Right kidney (tissue), 1 donor: Measurements from ENCODE around the gene CPLX4.

Experiments used
- DNase-seq: peaks from one replicate; pipeline ENCODE4 v3.0.0-alpha.2; 2016

Gene CPLX4

DNA sequence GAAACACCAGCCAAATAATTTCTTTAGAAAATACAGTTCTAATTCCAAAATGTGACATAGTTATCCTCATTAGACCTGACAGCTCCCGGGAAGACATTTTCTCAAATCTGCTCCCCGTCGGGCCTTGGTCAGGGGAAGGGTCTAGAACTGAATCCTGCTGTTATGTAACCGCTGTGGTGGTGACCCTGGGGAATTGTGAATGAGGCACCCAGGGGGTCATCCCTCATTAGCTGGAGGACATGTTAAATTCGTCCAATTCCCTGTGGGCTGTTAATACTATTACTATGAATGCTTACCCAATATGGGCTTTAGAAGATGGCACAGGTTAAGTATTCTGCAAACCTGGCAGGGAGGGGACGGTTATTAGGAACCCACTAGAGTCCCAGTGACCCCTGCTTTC, 11.8 kb downstream of the CPLX4 start:
- DNase-seq = no peak

DNA sequence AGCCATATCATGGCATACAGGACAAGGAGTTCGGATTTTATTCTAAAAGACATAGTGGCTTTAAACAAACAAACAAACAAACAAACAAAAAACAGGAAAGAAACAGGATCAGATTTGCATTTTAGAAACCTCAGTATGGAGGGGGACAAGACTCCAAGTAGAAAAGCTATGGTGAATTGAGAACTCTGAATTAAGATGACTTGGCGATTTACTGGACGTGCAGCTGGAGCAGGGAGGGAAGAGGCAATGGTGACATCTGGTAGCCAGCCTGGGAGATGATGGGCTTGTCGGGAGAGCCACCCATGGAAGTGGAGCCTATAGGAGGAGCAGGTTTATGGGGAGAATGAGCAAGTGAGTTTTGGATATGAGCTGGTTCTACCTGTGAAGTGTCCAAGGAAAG, 13.2 kb downstream of the CPLX4 start:
- DNase-seq = no peak

DNA sequence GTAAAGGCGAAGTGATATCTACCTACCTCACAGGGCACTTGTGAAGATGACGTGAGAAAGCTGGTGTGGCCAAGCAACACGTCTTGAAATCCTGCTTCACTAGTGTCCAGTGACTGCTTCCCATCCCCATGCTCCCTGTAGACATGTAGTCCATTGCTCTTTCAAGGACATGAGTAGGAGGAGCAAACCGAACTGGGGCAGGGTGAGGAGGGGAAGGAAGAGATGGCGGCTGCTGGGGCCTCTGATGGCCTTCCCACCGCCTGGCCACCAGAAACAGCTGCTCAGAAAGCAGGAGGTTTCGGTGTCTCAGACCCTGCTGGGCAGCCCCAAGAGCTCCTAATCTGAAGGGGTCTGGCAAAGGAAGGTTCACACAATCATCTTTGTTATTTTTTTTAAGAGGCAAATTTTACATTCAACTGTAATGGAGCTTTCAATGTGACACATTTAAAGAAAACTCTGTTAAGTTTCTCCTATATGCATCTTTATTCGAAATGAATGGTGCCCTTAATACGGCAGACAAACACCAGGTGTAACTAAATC, 14.7 kb downstream of the CPLX4 start:
- DNase-seq = no peak

DNA sequence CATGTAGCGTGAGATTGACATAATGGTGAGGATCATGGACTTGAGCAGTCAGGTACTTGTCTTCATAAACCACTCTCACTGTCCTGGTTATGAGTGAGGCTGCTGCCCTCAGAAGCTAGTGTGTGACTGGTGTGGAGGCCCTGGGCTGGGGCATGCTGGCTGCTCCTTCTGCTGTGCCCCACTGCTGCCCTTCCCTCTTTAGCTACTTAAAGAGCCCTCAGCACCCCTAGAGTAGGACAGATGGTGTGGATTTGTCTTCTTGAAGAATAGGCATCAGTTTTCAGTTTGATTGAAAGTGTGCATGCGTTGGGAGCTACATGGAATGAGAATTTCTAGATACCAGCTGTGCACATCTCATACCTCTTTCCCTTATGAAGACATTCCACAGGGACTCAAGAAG, 15.4 kb downstream of the CPLX4 start:
- no peak for DNase-seq

DNA sequence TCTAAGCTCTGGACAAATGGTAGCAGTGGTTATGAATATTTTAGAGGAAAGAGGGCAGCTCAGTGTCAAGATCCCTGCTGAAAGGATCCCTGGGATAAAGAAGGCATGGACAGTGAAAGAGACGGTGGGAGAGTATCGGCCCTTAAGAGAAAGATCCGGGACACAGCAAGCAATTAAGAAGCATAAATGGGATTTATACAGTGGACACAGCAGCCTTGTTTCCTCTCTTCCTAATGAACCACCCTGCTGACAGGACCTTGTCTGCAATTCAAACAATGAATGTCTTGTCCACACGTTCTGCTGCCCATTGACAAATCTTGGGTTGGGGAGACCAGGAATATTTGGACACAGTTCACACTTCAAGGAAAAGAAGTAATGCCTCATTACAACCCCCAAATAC, 16.5 kb downstream of the CPLX4 start:
- DNase-seq = no peak

DNA sequence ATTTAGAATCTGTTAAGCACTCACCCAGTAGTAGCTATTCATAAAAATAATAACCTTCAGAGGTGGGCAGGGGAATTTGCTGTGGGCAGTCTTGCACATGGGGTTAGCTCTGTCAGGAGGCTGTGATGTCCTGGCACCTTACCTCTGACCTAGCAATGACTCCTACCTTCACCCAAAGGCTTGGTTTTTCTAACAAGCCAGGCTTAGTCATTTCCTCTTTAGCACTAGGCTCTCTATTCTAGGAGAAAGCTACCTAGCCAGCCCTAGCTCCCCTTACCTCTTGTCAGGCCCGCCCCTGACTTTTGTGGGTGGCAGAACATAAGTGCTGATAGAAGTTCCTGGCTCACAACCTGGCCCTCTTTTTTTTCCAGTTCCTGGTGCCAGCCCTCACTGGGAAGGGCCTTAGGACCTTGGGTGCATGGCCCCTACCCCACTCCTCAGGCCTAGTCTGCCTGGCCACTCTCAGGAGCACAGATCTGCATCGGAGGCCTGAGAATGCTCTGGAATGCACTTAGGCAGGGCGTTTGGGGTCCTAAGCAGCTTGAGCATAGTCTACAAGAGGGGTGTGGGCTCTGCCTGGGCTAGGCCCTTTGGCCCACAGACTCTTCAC, 17.7 kb downstream of the CPLX4 start:
- DNase-seq = no peak

DNA sequence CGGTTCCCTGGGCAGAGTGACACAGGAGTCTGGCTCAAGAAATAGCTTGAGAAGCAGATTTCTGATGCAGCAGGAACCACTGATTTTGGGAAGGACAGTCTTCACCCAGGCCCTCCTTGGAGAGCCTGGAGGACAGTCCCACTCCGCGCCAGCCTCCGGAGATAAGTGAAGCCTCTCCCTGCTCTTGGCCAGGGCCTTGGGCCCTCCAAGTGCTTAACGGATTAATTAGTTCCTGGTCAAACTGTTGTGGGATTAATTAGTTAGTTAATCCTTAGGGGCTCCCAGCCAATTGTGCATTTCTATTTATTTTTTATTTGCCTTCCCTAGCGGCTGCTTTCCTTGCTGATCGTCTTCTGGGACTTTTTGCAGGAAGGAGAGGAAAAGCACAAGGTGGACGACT, 19.6 kb downstream of the CPLX4 start:
- DNase-seq = no peak

DNA sequence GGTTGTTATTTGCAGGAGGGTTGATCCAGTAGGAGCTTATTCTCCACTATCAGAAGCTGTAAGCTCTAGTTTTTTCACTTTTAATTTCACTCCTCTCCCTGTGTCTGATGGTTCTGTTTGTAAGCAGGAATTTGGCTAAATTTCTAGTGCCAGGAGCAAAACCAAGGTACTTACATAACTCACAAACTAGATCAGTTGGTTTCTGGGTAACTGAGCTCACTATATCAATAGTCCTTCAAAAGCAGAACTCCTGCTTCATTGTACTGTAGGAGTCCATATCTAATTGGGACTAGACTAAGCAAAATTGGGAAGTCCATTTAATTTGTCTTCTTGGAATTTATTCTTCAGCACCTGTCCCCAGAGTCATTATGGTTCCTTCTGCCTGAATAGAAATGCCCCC, 25.1 kb downstream of the CPLX4 start:
- no peak for DNase-seq

DNA sequence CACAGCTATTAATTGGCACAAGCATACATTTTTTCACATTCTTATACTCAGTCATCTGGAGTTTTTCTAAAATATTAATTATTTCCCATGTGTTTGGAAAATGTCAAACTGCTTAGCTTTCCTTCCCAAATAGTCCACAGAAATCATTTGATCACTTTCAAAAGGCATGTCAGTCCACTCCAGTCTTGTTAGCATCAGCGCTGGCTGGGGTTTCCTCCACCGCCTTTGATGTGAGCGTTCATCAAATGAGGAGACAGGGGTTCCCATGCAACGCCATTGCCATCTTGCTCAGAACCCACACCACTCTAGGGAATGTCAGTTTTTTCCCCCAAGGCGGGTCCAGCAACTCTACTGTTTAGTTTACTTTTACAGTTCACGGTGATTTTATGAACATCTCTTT, 32.1 kb downstream of the CPLX4 start:
- DNase-seq = no peak

DNA sequence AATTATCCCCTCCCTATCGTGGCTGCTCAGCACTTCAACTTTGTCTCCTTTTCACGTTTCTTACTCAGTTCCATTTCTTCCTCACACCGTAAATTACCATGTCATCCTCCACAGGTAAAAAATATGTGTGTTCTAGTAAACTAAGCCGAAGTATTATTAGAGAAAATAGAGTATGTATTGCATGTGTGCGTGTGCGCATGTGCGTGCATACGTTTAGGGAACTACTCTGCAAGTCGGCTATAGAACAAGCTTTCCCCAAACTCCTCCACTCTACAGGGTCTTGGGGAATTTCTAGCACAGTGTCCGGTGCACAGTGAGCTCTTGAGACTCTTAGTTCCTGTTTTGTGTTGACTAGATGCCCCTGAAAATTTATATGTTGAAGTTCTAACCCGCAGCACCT, 36.1 kb downstream of the CPLX4 start:
- no peak for DNase-seq

DNA sequence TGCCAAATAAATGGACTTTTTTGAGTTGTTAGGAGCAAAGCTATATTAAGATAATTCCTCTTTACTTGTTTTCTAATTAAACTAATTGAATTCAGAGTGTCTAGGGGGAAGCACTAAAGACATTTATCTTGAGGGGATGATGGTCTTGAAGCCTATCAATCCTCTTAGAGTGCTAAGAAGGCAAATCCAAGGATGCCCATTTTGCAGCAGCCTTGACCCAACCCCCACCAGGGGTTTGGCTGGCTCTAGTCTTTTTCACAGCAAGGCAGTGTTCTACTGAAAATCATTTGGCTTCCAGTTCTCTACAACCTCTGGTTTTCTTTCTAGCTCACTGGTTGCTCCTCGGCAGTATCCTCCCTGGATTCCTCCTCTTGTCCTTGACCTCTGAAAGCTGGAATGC, 38.7 kb downstream of the CPLX4 start:
- no peak for DNase-seq

DNA sequence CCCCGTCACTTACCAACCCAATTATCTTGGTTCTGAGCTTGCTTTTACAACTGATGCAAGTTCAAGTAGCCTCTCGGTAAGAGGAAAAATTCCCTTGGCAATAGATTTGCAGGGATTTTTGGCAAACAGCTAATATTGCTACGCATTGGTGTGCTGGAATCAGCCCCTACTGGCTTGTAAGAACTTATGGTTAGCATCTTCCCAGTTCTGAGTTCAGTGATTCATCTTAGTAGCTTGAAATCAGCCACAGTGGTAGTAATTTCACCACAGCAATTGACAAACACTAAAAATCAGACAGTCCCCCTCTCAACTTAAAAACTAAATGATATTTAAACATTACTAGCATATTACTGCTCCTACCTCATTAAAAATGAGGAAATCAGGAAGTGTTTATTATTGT, 39.3 kb downstream of the CPLX4 start:
- DNase-seq = no peak

DNA sequence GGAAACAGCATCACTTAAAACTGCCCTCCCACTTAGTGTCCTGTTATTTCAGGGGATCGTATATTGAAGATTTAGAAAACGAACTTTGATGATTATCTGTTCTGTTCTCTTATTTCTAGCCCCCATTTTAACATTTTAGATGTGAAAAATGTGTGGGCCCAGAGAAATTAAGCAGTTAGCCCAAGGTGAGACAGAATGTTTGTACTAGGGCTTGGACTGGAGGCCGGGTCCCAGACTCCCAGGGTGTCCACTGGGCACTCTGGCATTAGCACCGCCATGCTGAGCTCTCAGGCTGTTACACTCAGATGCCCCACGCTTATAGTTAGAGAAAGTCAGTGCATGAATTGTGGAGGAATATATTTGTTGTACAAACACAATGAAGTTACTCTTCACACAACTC, 39.7 kb downstream of the CPLX4 start:
- DNase-seq = no peak

DNA sequence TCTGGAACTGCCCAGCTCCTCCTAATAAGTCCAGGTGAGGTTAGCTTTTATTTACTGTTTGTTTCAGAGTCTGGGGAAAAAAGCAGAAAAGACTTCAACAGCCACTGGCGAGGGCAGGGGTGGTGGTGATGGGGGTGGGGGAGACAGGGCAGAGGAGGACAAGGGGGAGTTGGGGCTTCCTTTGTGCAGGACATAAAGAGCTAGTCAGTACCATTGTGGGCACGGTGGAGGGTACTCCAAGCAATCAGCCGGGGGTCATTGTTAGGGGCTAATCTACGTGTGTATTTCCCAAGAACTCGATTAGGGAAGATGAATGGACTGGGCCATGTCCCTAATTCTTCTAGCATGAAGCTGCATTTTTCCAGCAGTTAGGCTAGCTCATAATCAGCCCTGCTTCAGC, 42.4 kb downstream of the CPLX4 start:
- DNase-seq = no peak

DNA sequence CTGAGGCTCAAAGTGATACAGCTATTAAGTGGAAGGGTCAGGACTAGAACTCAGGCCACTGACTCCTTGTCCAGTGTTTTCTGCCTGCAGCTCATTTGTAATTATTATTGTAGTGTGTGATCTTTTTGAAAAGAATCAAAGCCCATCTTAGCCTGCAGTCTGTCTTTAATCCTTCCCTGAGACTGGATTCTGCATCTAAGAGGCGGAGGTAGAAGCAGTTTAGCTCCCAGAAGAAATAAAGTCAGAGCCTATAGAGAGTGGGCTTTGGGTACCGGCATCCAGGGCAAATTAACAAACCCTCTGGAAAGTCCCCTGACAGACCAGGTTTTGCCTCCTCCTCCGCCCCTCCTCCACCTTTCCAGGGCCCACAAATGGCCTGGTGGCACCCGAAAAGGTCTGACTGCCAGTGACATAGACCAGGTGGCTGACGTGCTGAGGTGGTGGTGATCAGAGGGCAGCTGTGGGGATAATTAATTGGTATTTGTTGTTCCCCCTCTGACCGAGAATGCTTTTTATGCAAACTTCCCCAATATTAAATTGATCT, 43.0 kb downstream of the CPLX4 start:
- DNase-seq = no peak

DNA sequence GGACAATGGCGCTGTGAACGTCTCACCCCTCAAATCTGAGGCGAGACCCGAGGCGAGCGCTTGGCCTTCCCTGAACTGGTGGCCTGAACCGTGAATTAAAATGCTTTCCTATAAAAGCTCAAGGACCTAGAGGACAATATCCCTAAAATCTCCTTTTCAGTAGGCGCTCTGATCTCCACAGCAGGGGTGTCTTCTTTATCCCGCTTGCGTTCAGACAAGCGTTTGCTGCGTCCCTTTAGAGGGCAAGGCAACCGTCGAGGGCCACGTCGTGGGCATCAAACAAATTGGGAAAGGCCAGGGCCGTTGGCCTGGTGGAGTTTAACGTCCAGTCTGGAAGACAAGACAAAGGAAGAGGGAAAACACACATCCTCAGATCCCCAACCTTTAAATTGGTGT, 43.9 kb downstream of the CPLX4 start:
- no peak for DNase-seq

DNA sequence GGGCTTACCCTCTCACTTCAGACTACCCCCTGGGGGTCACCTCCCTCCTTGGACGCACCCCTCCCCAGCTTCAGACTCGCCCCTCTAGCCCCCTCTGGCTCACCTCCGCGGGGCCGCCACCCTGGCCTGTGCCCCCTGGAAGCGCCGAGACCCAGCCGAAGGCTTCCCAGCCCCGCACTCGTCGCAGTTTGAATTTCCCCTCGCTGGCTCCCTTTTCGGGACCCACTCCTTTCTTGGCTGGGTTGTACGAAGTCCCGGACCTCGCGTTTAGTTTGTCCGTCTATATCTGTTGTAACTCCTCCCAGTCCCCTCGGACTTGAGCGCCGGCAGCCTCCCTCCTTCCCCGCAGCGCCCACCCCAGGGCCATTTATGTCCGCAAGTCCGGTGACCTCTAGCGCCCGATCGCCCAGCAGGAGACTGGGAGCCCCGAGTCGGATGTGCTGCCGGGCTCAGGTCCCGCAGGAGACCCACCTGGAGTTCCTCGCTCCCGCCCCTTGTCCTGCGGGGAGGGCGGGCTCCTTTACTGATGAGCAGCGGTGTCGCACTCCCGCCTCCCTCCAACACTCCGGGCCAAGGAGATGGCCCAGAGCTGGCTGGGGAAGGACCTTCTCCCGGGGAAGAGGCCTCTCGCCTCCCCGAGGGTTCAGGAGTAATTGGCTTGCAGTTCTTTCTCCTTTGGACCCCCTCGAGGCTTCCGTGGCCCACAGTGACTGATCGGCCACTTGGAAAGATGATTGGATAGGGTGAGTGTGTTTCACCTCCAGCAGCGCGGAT, 44.5 kb downstream of the CPLX4 start:
- DNase-seq = peak; percentile 37

DNA sequence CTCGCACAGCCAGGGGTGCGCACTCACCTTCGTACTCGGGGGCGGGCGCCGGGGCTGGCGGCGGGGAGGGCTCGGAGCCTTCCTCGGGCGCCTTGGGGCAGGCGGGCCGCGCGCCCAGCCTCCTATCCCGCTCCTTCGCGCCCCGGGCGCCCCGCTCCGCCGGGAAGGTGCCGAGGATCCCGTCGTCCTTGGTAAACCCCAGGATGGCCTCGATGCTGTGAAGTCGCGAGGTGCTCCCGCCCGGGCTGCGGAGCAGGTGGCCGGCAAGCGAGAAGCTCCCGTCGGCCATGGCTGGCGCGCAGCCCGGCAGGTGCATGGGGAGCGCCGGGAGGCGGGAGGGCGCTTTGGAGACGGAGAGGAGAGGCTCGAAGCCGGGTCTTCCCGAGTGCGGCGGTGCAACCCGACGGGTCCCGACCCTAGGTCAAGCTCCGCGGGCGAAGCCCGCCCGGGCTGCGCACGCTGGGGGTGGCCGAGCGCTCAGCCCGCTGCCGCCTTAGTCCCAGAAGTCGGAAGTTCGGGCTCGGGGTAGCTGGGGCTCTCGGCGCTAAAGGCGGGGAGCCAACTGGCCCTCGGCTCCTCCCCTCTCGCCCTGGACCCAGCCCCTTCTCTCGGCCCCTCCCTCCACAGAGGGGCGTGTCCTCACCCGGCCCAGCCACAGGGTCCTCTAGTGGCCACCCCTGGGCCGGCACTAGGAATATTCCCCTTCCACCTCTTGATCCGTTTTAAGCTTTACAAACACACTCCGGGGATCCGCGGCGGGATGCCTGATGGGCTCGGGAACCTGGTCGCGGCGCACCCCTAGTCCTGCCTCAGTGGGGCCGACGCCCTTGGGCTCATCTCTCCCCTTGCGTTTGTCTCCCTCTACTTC, 45.3 kb downstream of the CPLX4 start, which contains the start of gene RAX:
Gene RAX, minus strand, starts transcription at position 564 of the 868 bp plus-strand sequence. Its CDS starts 248 bp downstream, at position 316.
- peak; percentile 57 for DNase-seq

DNA sequence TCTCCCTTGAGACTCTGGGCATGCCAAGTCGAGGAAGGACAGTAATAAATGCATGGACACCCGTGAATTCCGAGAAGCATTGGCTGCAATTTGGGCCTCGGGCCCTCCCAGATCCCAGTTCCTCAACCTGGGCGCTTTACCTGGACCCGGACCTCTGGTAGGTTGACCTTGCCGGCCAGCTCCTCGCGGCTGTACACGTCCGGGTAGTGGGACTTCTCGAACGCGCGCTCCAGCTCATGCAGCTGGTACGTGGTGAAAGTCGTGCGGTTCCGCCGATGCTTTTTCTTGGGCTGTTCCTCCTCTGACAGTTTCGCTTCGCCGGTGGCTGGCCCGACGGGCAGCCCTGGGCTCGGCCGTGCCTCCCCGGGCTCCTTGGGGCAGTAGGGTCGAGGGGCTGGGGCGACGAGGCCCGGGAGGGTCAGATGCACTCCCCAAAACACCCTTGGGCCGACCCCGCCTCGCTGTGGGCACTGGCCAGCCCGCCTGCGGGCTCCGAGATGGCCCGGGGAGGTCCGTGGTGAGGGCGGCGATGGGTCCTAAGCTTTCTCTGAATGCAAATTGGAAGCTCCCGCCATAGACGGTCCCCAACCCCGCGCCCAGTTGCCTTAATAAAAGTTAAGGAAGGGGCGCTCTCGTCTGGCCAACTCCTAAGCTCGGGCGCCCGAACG, 46.1 kb downstream of the CPLX4 start:
- DNase-seq = peak; percentile 53

DNA sequence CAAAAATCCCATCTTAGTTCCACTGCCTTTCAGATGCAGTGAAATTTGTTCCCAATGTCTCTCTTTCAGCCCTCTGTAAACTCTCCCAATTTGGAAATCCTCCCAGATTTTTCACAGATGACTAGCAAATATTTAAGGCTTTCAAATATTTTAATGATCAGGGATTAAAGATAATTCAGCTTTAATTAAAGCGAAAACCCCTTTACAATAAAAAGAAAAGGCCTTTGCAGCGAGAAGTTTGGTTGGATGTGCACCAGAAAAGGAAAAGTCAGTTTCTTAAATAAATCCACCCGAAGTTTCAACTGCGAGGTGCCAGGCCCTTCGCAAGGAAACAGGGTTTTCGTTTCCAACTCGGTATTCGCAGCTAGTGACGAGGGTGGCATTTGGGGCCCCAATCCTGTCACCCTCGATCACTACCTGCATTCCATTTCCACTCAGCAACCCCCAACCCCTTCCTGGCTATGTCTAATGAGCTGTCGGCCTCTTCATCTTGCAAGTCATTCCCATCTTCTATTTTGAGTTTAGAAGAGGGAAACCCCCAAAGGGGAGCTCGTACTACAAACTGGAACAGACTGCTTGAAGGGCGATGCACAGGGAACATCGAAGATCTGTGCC, 46.7 kb downstream of the CPLX4 start:
- peak; percentile 44 for DNase-seq

DNA sequence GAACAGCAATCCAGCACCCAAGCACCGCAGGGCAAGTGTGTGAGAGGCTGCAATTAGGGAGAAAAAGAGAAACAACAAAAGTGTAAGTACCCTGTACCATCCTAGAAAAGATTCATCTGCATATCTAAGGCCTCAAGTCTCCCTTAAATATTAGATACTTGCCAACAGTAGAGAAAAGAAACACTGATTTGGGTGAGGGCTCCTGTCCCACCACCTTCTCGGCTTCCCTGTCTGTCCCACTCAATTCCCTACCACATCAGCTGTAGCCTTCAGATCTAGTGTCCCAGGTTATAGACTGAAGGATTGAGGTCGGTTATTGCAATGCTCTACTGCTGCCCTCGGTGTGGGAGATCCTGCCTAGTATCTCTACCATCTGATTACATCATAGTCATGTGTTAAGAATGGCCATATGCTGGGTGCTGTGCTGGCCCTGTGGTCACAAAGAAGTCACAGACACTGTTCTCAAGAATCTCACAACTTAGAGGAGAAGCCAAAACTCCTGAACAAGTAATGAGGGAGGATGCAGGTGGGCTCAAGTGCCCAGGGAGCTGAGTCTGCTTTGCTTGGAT, 47.7 kb downstream of the CPLX4 start:
- peak; percentile 25 for DNase-seq
